ENCODE data around the gene MNS1.
"Not testable (repeated sequence)": the region's sequence is repeated elsewhere in the genome, so short reads cannot be mapped to it uniquely, and the experiment has no call there.

The MNS1 gene

DNA sequence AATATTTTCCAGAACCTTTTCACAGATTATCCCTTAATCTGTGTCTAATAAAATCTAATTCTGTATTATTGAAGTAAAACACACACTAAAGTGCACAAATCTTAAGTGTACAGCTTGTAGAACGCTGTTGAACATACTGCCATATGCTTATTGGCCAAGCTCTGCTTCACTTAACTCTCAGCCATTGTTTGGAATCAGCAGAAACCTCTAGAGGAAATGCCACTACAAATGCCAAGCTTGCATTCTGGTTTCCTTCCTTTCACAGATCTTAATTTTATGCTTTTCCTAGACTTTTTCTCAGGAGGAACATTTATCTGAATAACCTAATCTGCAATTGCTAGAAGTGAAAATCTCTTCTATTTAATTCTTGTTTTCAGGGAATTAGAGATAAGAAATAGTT is 10.1 kb downstream of the MNS1 start:
- DNase-seq (ENCODE audit: low spot score): no peak

GRCh38 chr15:56445746-56446145 is 19.2 kb downstream of the MNS1 start:
- no peak for DNase-seq (ENCODE audit: low spot score)

- DNase-seq (ENCODE audit: low spot score): no peak
Measured at GRCh38 chr15:56442354-56442753, 22.6 kb downstream of the MNS1 start.

- DNase-seq (ENCODE audit: low spot score): no peak
Measured at GRCh38 chr15:56440214-56440770, 24.6 kb downstream of the MNS1 start.

DNA sequence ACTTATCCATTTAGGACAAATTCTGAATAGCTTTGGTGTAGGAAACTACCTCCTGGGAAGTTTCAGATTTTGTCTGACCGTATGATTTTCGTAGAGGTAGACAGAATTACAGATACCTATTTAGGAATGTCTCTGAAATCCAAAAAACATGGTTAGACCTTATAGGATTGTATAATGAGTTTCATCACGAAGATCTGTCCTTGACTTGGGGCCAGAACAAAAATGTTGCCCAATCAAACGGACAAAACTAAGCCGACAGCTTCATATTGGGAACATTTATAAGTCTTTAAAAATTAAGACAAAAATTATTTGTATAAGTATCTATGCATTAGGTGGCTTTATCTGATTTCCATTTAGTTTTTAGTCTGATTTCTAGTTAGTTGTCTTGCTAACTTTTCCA is 32.6 kb downstream of the MNS1 start:
- DNase-seq (ENCODE audit: low spot score): no peak

DNA sequence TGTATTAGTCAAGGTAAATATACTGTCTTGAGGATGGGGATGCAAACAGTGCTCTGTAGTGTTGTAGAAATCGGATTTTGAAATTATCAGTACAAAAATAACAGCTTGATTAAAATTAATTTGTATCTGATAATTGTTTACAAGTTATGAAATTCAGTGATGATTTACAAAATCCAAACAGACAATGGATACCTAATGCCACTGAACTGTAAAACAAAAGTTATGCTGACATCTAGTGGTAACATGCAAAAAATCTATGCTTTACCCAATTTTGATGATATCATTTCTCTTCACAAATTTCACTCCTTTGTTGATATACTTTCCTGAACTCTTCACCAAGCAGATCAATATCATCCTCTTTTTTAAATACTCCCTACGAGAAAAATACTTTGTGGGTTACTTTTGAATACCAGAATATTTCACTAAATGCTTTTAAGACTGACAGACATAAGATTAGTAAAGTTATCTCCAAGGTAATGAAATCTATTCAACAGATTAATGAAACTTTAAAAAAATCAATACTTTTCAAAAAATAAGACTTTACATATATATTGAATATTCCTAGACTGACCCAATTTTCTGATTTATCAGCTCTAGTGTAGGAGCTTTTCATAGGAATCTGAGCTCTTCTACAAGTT is 36.0 kb downstream of the MNS1 start:
- DNase-seq (ENCODE audit: low spot score): peak; percentile 12

DNA sequence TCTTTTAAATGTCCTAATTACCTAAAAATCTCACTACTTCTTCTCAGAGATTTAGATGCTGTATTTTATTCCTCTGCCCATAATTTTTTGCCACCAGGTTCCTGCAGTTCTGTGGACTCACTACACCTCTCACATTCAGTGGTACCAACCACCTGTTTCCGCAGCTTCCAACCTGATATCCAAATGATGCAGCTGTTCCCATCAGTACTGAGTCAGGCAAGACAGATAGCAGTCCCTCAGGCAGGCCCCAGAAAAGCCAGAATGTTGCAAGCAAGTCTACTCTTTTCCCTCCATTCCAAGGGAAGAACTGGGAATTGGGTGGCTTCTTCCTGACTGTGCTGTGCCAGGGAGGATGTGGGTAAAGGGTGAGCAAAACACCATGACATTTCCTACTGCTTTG is 39.0 kb downstream of the MNS1 start:
- no peak for DNase-seq (ENCODE audit: low spot score)

GRCh38 chr15:56425276-56425675 is 39.7 kb downstream of the MNS1 start:
- no peak for DNase-seq (ENCODE audit: low spot score)

DNA sequence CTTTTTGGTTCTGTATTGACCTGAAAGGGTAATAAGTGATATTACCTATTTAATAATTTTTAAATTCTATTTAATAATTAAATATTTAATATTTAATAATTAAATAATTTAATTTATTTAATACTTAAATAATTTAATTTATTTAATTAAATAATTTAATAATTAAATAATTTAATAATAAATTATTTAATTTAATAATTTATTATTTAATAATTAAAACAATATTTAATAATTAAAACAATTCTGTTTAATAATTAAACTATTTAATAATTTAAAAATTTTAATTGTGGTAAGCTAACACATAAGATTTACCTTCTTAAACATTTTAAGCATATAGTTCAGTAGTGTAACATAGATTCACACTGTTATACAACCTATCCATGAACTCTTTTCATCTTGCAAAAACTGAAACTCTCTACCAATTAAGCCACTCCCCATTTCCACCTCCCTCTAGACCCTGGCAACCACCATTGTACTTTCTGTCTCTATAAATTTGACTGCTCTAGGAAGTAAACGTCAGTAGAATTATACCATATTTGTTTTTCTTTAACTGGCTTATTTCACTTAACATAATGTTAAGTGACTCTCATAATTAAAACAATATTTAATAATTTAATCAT is 51.7 kb downstream of the MNS1 start:
- DNase-seq (ENCODE audit: low spot score): not testable (repeated sequence)

DNA sequence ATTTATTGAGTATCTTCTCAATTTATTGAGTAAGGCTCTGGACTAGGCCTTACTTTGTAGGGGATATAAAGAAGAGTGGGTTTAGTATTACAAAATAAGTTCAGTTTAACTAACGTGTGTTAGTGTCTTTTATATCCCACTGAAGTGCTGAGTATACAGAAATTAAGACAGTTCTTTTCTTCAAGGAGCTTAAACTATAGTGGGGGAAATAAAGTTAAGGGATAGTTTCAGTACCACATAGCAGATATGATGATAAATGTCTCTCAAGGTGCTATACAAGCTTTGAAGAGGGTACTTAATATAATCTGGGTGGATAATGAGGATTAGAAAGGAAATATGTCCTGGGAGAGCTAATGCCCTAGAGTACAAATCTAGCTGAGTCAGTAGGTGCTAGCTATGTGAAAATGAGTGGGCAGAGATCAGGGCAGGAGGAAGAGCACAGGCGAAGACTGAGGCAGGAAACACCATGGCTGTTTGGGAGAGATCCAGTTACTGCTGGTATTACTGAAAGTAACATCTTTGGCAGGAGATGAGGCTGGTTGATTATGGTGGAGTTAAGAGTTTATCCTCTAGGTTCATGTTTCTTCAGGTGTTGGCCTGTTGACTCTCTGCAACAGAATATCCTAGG is 53.7 kb downstream of the MNS1 start:
- no peak for DNase-seq (ENCODE audit: low spot score)

DNA sequence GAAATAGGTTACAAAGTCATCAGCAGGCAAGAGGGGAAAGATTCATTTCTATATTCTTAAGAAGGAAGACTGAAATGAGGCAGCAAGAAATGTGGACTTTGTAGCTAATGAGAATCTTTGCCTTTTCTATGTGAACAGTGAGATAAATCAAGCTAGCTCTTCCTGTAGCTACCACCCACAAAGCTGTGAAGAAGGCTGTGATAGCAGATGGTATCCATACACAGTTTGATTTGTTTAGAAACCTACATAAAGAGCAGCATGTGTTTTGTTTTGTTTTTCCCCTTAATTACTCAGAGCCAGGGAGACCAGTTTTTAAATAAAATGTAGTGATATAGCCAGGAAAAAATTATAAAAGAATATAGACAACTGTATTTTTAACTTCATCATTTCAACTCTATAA is 54.2 kb downstream of the MNS1 start:
- DNase-seq (ENCODE audit: low spot score): no peak

DNA sequence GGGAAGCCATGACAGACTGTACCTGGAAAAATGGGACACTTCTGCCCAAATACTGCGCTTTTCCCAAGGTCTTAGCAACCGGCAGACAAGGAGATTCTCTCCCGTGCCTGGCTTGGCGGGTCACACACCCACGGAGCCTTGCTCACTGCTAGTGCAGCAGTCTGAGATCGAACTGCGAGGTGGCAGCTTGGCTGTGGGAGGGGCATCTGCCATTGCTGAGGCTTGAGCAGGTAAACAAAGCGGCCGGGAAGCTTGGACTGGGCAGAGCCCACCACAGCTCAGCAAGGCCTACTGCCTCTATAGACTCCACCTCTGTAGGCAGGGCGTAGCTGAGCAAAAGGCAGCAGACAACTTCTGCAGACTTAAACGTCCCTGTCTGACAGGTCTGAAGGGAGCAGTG is 65.7 kb downstream of the MNS1 start:
- DNase-seq (ENCODE audit: low spot score): not testable (repeated sequence)

GRCh38 chr15:56397325-56397724 is 67.6 kb downstream of the MNS1 start:
- DNase-seq (ENCODE audit: low spot score): not testable (repeated sequence)

- no peak for DNase-seq (ENCODE audit: low spot score)
Measured at GRCh38 chr15:56394909-56395308, 70.0 kb downstream of the MNS1 start.

DNA sequence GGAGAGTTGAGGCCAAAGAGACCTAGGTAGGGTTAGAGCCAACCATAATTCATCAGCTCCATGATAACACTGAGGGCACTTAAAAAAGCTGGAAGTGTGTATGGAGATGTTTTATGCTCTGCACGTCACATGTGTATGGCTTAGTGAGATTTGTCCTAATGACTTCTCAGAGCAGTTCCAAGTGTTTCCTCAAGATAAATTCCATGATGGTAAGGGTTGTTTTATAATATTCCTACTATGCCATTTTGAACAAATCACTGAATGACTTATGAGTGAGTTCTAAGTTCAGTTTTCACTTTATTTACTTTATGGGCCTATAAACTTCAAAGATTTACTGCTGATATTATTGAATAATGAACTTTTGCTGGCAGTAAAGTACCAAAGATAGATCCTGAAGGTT is 71.7 kb downstream of the MNS1 start:
- DNase-seq (ENCODE audit: low spot score): no peak

DNA sequence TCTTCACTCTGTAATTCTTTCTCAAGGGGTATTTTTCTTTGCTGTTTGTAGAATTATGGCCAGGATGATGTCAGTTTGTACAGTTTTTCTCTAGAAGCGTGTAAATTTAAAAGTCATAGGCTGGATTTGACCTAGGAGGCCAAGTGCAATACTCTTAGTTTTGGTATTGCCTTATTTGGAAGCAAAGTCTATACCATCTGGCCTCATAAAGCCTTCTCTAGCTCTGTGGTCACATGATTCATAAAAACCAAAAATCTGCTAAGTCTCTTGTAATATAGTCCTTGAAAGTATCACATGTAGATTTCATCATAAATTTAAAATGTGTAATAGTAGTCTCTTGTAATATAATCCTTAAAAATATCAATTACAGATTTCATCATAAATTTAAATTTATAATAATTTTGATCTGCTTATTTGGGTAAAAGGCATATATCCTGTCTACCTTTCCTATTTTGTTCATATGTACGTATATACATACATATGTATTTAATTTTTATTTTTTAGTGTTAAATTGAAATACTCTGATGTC is 74.1 kb downstream of the MNS1 start:
- DNase-seq (ENCODE audit: low spot score): no peak

- DNase-seq (ENCODE audit: low spot score): no peak
Measured at GRCh38 chr15:56385908-56386307, 79.0 kb downstream of the MNS1 start.

- DNase-seq (ENCODE audit: low spot score): no peak
Measured at GRCh38 chr15:56383010-56383409, 81.9 kb downstream of the MNS1 start.
